ENCODE measurements around the gene KDR. TPM values are rescaled to one million over a fixed set of nuclear protein-coding genes. Genes with fewer than 3 reads are reported as not detected.

Gene KDR
- total RNA-seq, result 0.43 and 1.2 TPM in 2 replicates

GRCh38 chr4:55125087-55125721, at the start of gene KDR:
KDR (minus strand) TSS chr4:55125595; CDS start chr4:55125293, 302 bp downstream.

Other genes with a start within 250 kb of the KDR start
- 17.7 and 22.4 TPM in 2 replicates for gene SRD5A3, start 220.6 kb upstream of the KDR start, total RNA-seq

Measured in tracheal epithelial cell (primary cell).